A549 (cell line): ENCODE data around the gene RAPGEF6. TPM values are rescaled to one million over a fixed set of nuclear protein-coding genes. Genes with fewer than 3 reads are reported as not detected.

ENCODE experiments used
- ATAC-seq, 2 experiments: fragments of 200-7000 bp in 1 of 2; fragments of >200 bp in 1 of 2; cut with Nextera tagmentation in 1 of 2; cut with Tn5 transposase in 1 of 2; 3 replicates each; pipeline versions ENCODE4 v1.8.0 to v1.9.1; 2018 to 2020; ENCODE audit warnings: mild to moderate bottlenecking in 1 of 2, moderate library complexity in 1 of 2
- CTCF ChIA-PET: fragments of 300-600 bp; sonication (Branson Sonifier 250); formaldehyde crosslinking; extraction: SDS; loops from one replicate; lab custom pipeline; 2021; ENCODE audit warnings: antibody characterized with exemption, inconsistent platforms; lab: Yijun Ruan, JAX
- POLR2A ChIA-PET: fragments of 350-600 bp; formaldehyde crosslinking; extraction: SDS; loops from one replicate; lab custom pipeline; 2021; ENCODE audit warnings: antibody characterized with exemption, inconsistent platforms; lab: Yijun Ruan, JAX
- DNase-seq, 2 experiments: peaks; one replicate each; pipeline versions ENCODE4 v3.0.0 to v3.0.0-alpha.2; 2011 to 2016; ENCODE audit warnings: low read depth in 1 of 2, low spot score in 1 of 2
- FAIRE-seq: peaks from 2 replicates; lab custom pipeline; 2011; peaks lifted over from hg19 to GRCh38; lab: Jason Lieb, UNC
- H3K27ac ChIP-seq, 2 experiments: fragments of >200 bp; sonication (Bioruptor Twin); formaldehyde crosslinking; 3 replicates each; pipeline ENCODE4 v1.5.1; 2016 to 2017
- H3K4me1 ChIP-seq: fragments of >200 bp; sonication (Bioruptor Twin); formaldehyde crosslinking; 3 replicates; pipeline ENCODE4 v1.6.1; 2016
- H3K4me2 ChIP-seq: fragments of >200 bp; sonication (Bioruptor Twin); formaldehyde crosslinking; 3 replicates; pipeline ENCODE4 v1.6.1; 2016
- H3K4me3 ChIP-seq: fragments of >200 bp; sonication (Bioruptor Twin); formaldehyde crosslinking; 3 replicates; pipeline ENCODE4 v1.5.1; 2016
- H3K9me3 ChIP-seq: fragments of >200 bp; sonication (Bioruptor Twin); formaldehyde crosslinking; 3 replicates; pipeline ENCODE4 v1.6.1; 2016
- CHD4 ChIP-seq: fragments of 200-600 bp; sonication (generic); IDR thresholded peaks from 2 replicates; pipeline ENCODE4 v1.6.1; 2016; ENCODE audit warnings: antibody characterized with exemption, mild to moderate bottlenecking, borderline replicate concordance
- EHF ChIP-seq: fragments of 250-450 bp; sonication (Bioruptor Pico); IDR thresholded peaks from 2 replicates; pipeline ENCODE4 v1.5.0; 2020; ENCODE audit warnings: mild to moderate bottlenecking
- HDAC2 ChIP-seq: fragments of 200-600 bp; sonication (generic); IDR thresholded peaks from 2 replicates; pipeline ENCODE4 v1.6.1; 2016
- HMGXB4 ChIP-seq: fragments of 250-450 bp; sonication (Bioruptor Pico); IDR thresholded peaks from 2 replicates; pipeline ENCODE4 v1.5.0; 2021; ENCODE audit warnings: mild to moderate bottlenecking, moderate library complexity, borderline replicate concordance
- KDM5A ChIP-seq: fragments of 200-600 bp; sonication (generic); IDR thresholded peaks from 2 replicates; pipeline ENCODE4 v1.6.1; 2016; ENCODE audit warnings: antibody characterized with exemption, mild to moderate bottlenecking
- PBX3 ChIP-seq: IDR thresholded peaks from 2 replicates; pipeline ENCODE4 v1.6.1; 2012
- RAD21 ChIP-seq, 2 experiments: fragments of >200 bp in 1 of 2; sonication (Bioruptor Twin) in 1 of 2; formaldehyde crosslinking in 1 of 2; IDR thresholded peaks in 1 of 2; conservative IDR thresholded peaks in 1 of 2; 2 replicates in 1 of 2; 3 replicates in 1 of 2; pipeline ENCODE4 v1.6.1; 2012 to 2018; ENCODE audit warnings: inconsistent platforms in 1 of 2
- REST ChIP-seq: fragments of 200-600 bp; sonication (generic); IDR thresholded peaks from 2 replicates; pipeline ENCODE4 v1.6.1; 2016; ENCODE audit warnings: antibody characterized with exemption, mild to moderate bottlenecking, moderate library complexity
- RFX5 ChIP-seq: fragments of 450-650 bp; IDR thresholded peaks from 2 replicates; pipeline ENCODE4 v1.7.1; 2014; ENCODE audit warnings: antibody characterized with exemption, mild to moderate bottlenecking, moderate library complexity
- ZNF302 ChIP-seq: fragments of 250-450 bp; sonication (Bioruptor Pico); IDR thresholded peaks from 2 replicates; pipeline ENCODE4 v1.9.0; 2021; ENCODE audit warnings: inconsistent platforms, mild to moderate bottlenecking, moderate library complexity
- WGBS: methylation state at CpG from one replicate; pipeline ENCODE4 v1.1.6; 2017; ENCODE audit errors: missing lambda C conversion rate; 5-methylcytosine and 5-hydroxymethylcytosine counted together
- polyA plus RNA-seq, 4 experiments: library from polyadenylated mRNA; depleted of rRNA in 3 of 4; stranded (reverse); fragments of >200 nt; fragmentation: RNase III in 1 of 4; extraction: RNeasy Plus Mini Kit Qiagen cat#74134 plus additional on column Dnase treatment in 1 of 4; gene quantifications; 2 replicates in 3 of 4; 3 replicates in 1 of 4; pipeline ENCODE4 v1.2.3, GENCODE V29; 2011 to 2017
- small RNA-seq, 6 experiments: library from RNA; depleted of rRNA; stranded (forward); fragments of <200 nt; gene quantifications; one replicate each; pipeline ENCODE3, GENCODE V24; 2012

RAPGEF6 gene
- polyA plus RNA-seq, 2 of the 4 experiments (the other 2 are of a cell fraction), result 5.9 to 15.2 TPM

- Histone ChIP-seq H3K4me1 (peaks cover 32% of the 10 kb centered on the region), H3K4me2 (no peak overlapping the region), H3K4me3 (no peak overlapping the region), H3K27ac (no peak overlapping the region), H3K9me3 (no peaks in the 10 kb centered on the region)
- FAIRE-seq, result no peak
- ATAC-seq, result no peak
- ChIA-PET POLR2A (no interaction called here), CTCF (interaction anchor here (1.6 kb wide), 1 partner anchor 9 kb away, joined by 7 read pairs; no protein-coding TSS in a partner anchor)
- no peak for TF ChIP-seq KDM5A
- TF ChIP-seq CHD4, result no peak
- no peak for TF ChIP-seq HMGXB4 (CRISPR knock-in tag)
- no peak for TF ChIP-seq HDAC2
- TF ChIP-seq REST, result no peak
- no peak for TF ChIP-seq ZNF302
- TF ChIP-seq RFX5, result no peak
- TF ChIP-seq RAD21 (conservative IDR thresholded peaks at IDR 0.05 in 1 of 2, IDR thresholded peaks at IDR 0.05 in 1 of 2), result no peak
- TF ChIP-seq EHF (CRISPR knock-in tag), result no peak
- TF ChIP-seq PBX3, result no peak
- 76% methylated on average over 2 of the region's 2 CpGs for WGBS
- no peak for DNase-seq
These were observed 259.7 kb downstream of the RAPGEF6 start for GRCh38 chr5:131375351-131375750.

Small RNAs within 50 kb of the gene (small RNA-seq; reads per million reads assigned to genes)
- 0 reads per million in 6 experiments for gene RF02271

Other genes with a start within 250 kb of the RAPGEF6 start
- 9.6 and 10.2 TPM in 2 replicates for gene FNIP1, start 161.8 kb upstream of the RAPGEF6 start, polyA plus RNA-seq (2011; rRNA removed)
- 5.7 to 7.5 TPM (median 6.7 TPM) in 3 replicates for gene FNIP1, start 161.8 kb upstream of the RAPGEF6 start, polyA plus RNA-seq (2017; fragmentation: RNase III; extraction: RNeasy Plus Mini Kit Qiagen cat#74134 plus additional on column Dnase treatment)